Thyroid gland (tissue), 4 donors: Measurements from ENCODE around the gene ID3.

ENCODE experiments used
- POLR2A ChIP-seq, 2 donors: fragments of 450-650 bp; IDR thresholded peaks; one replicate each; pipeline ENCODE4 v1.6.1; 2017; ENCODE audit warnings: antibody characterized with exemption in 2 of 2, mild to moderate bottlenecking in 2 of 2, moderate library complexity in 1 of 2
- TF ChIP-seq, protein P1 (sequence below), 6 experiments: fragments of 200-600 bp in 3 of 6; fragments of 450-650 bp in 3 of 6; sonication (generic) in 3 of 6; IDR thresholded peaks; one replicate each; pipeline ENCODE4 v1.5.1; 2016 to 2019; ENCODE audit warnings: antibody characterized with exemption in 6 of 6, mild to moderate bottlenecking in 2 of 6, inconsistent platforms in 1 of 6, moderate library complexity in 1 of 6

- TF ChIP-seq, protein P1, sequence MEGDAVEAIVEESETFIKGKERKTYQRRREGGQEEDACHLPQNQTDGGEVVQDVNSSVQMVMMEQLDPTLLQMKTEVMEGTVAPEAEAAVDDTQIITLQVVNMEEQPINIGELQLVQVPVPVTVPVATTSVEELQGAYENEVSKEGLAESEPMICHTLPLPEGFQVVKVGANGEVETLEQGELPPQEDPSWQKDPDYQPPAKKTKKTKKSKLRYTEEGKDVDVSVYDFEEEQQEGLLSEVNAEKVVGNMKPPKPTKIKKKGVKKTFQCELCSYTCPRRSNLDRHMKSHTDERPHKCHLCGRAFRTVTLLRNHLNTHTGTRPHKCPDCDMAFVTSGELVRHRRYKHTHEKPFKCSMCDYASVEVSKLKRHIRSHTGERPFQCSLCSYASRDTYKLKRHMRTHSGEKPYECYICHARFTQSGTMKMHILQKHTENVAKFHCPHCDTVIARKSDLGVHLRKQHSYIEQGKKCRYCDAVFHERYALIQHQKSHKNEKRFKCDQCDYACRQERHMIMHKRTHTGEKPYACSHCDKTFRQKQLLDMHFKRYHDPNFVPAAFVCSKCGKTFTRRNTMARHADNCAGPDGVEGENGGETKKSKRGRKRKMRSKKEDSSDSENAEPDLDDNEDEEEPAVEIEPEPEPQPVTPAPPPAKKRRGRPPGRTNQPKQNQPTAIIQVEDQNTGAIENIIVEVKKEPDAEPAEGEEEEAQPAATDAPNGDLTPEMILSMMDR (IDR thresholded peaks at IDR 0.05): no peak
- TF ChIP-seq POLR2A (IDR thresholded peaks at IDR 0.05): no peak
Measured at GRCh38 chr1:23589585-23589986, 30.3 kb upstream of the ID3 start.
